Lower leg skin (tissue), 3 donors: ENCODE data around the gene SLC16A1.

Source experiments
- POLR2A ChIP-seq, 2 donors: fragments of 450-650 bp; IDR thresholded peaks; one replicate each; pipeline ENCODE4 v1.6.1; 2016 to 2017; ENCODE audit warnings: antibody characterized with exemption in 2 of 2, mild to moderate bottlenecking in 1 of 2, moderate library complexity in 1 of 2
- TF ChIP-seq, protein P1 (sequence below), 3 donors: fragments of 450-650 bp; IDR thresholded peaks; one replicate each; pipeline ENCODE4 v1.5.1; 2016; ENCODE audit warnings: antibody characterized with exemption in 3 of 3, mild to moderate bottlenecking in 3 of 3, moderate library complexity in 2 of 3

DNA sequence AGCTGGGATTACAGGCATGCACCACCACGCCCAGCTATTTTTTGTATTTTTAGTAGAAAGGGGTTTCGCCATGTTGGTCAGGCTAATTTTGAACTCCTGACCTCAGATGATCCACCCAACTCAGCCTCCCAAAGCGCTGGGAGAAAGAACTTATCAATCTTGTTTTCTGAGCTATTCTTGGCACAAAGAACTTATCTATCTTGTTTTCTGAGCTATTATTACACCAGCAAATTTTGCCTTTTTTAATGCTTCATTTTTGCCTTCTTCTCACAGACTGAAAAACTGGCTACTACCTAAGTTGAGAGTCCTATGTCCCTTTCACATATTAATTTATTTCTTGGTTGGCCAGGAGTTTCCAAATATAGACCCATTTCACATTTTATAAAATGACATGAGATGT, 9.3 kb downstream of the SLC16A1 start:
- TF ChIP-seq POLR2A (IDR thresholded peaks at IDR 0.05): no peak
- TF ChIP-seq, protein P1, sequence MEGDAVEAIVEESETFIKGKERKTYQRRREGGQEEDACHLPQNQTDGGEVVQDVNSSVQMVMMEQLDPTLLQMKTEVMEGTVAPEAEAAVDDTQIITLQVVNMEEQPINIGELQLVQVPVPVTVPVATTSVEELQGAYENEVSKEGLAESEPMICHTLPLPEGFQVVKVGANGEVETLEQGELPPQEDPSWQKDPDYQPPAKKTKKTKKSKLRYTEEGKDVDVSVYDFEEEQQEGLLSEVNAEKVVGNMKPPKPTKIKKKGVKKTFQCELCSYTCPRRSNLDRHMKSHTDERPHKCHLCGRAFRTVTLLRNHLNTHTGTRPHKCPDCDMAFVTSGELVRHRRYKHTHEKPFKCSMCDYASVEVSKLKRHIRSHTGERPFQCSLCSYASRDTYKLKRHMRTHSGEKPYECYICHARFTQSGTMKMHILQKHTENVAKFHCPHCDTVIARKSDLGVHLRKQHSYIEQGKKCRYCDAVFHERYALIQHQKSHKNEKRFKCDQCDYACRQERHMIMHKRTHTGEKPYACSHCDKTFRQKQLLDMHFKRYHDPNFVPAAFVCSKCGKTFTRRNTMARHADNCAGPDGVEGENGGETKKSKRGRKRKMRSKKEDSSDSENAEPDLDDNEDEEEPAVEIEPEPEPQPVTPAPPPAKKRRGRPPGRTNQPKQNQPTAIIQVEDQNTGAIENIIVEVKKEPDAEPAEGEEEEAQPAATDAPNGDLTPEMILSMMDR (IDR thresholded peaks at IDR 0.05): no peak
